Neural cell (in vitro differentiated cells): Measurements from ENCODE around the gene ADAR.

Experiments
- EP300 ChIP-seq: fragments of 450-650 bp; conservative IDR thresholded peaks from 2 replicates; pipeline ENCODE4 v1.6.1; 2014; ENCODE audit warnings: antibody characterized with exemption, mild to moderate bottlenecking, moderate library complexity; ENCODE audit not compliant: poor library complexity, severe bottlenecking
- POLR2AphosphoS5 ChIP-seq: IDR thresholded peaks from 2 replicates; pipeline ENCODE4 v1.6.1; 2012
- TF ChIP-seq, protein P1 (sequence below): fragments of 450-650 bp; IDR thresholded peaks from 2 replicates; pipeline ENCODE4 v1.5.1; 2014; ENCODE audit warnings: antibody characterized with exemption, mild to moderate bottlenecking, moderate library complexity; ENCODE audit not compliant: poor library complexity, severe bottlenecking

GRCh38 chr1:154623358-154623757 is 15.4 kb upstream of the ADAR start:
- TF ChIP-seq, protein P1, sequence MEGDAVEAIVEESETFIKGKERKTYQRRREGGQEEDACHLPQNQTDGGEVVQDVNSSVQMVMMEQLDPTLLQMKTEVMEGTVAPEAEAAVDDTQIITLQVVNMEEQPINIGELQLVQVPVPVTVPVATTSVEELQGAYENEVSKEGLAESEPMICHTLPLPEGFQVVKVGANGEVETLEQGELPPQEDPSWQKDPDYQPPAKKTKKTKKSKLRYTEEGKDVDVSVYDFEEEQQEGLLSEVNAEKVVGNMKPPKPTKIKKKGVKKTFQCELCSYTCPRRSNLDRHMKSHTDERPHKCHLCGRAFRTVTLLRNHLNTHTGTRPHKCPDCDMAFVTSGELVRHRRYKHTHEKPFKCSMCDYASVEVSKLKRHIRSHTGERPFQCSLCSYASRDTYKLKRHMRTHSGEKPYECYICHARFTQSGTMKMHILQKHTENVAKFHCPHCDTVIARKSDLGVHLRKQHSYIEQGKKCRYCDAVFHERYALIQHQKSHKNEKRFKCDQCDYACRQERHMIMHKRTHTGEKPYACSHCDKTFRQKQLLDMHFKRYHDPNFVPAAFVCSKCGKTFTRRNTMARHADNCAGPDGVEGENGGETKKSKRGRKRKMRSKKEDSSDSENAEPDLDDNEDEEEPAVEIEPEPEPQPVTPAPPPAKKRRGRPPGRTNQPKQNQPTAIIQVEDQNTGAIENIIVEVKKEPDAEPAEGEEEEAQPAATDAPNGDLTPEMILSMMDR, result no peak
- TF ChIP-seq POLR2AphosphoS5 (no peak), EP300 (no peak)
